NT2/D1 (cell line): ENCODE measurements around the gene IPCEF1.

Experiments used
- SUZ12 ChIP-seq: IDR thresholded peaks from 2 replicates; pipeline ENCODE4 v1.6.1; 2011; ENCODE audit not compliant: insufficient read length, insufficient read depth; ENCODE audit errors: extremely low read depth
- YY1 ChIP-seq: IDR thresholded peaks from 2 replicates; pipeline ENCODE4 v1.6.1; 2011; ENCODE audit not compliant: insufficient read length, insufficient read depth
- ZNF274 ChIP-seq: IDR thresholded peaks from 2 replicates; pipeline ENCODE4 v1.6.1; 2011; ENCODE audit warnings: mild to moderate bottlenecking, low read depth, low read length

- TF ChIP-seq SUZ12, result no peak
- TF ChIP-seq YY1, result no peak
- TF ChIP-seq ZNF274, result no peak
These were observed 42.5 kb upstream of the IPCEF1 start for GRCh38 chr6:154399097-154399496.
